Measurements from ENCODE around the gene GSE1. TPM values are rescaled to one million over a fixed set of nuclear protein-coding genes. Genes with fewer than 3 reads are reported as not detected.
A peak's percentile ranks its signal among the peaks of the same experiment; 100 is the strongest.

GSE1 gene
- total and polyA plus RNA-seq, 9 of the 15 experiments (the other 6 are each of a cell fraction or from before 2014, with no cell fraction given) = 12.2 to 244 (median 57.9) TPM

GRCh38 chr16:85601730-85602401, 11.3 kb upstream of the GSE1 start:
- peak; percentile 61 to 76 (median 65) for DNase-seq (ENCODE audit: extremely low read depth in 1 of 4, low spot score in 3 of 4)
- BruUV-seq (replicated peaks) = TSS peak; percentile 12
- H2AFZ ChIP-seq (ENCODE audit: low read depth, low read length) = no peak overlapping the region
- in situ Hi-C loops (cut with MboI) (no loop called here), intact Hi-C loops (cut with micrococcal nuclease) (no loop called here)
- H3K9me1 ChIP-seq (ENCODE audit: control insufficient read depth, insufficient read depth, low read length) = peaks cover 27% of the 10 kb centered on the region
- H3K9me3 ChIP-seq (replicated peaks; ENCODE audit: control insufficient read depth, insufficient read depth, low read depth, low read length) = peaks cover 2% of the 10 kb centered on the region; the same call in 1 of the 2 replicates
- peaks cover 64% of the 10 kb centered on the region for H3K36me3 ChIP-seq (ENCODE audit: control insufficient read depth, insufficient read depth, low read length)
- peaks cover 98% of the 10 kb centered on the region for H3K79me2 ChIP-seq (ENCODE audit: control insufficient read depth, insufficient read depth, low read length)
- H3K27me3 ChIP-seq (ENCODE audit: control insufficient read depth in 2 of 2, insufficient read depth in 2 of 2, low read length in 2 of 2) = no peaks in the 10 kb centered on the region
- H3K4me1 ChIP-seq (replicated peaks in 1 of 2; ENCODE audit: control insufficient read depth in 2 of 2, insufficient read depth in 2 of 2, low read length in 2 of 2) = peaks cover 74 to 78% of the 10 kb centered on the region in 2 experiments
- H3K9ac ChIP-seq (ENCODE audit: insufficient read depth in 1 of 2, low read depth in 2 of 2, low read length in 2 of 2) = peak overlapping the region; percentile 40 to 90; a peak in 3 of 4 replicates
- ChIA-PET CTCF (ENCODE audit: low intra/inter-chr PET ratio) (no interaction called here), POLR2A (interaction anchor here (0.6 to 2.3 kb wide), 10 partner anchors 9 to 175 kb away, joined by 3 to 14 read pairs (median 4); partner anchors contain the start of gene GSE1)
- peaks cover 88% of the 10 kb centered on the region for H4K20me1 ChIP-seq (replicated peaks; ENCODE audit: control insufficient read depth, insufficient read depth, low read length)
- WGBS (ENCODE audit: insufficient coverage, low coverage, missing lambda C conversion rate) = 7% methylated on average over 28 of the region's 30 CpGs
- H3K27ac ChIP-seq (ENCODE audit: extremely low read depth, low read depth, low read length) = peak overlapping the region; percentile 76
- peak; percentile 94 for FAIRE-seq
- no peak overlapping the region for H3K4me3 ChIP-seq
- peak overlapping the region; percentile 66 for H3K4me2 ChIP-seq (ENCODE audit: insufficient read depth, low read length)
- peak; percentile 69 for ATAC-seq
- TF ChIP-seq JUND (IDR thresholded peaks at IDR 0.05; ENCODE audit: borderline replicate concordance, low read depth, low read length) (no peak), JUND (tag; IDR thresholded peaks at IDR 0.05; ENCODE audit: borderline replicate concordance, low read depth, low read length) (peak; percentile 47; the same call in 1 of the 3 replicates), DPF2 (IDR thresholded peaks at IDR 0.05) (peak; percentile 59; the same call in 1 of the 2 replicates), ZNF57 (CRISPR knock-in tag; IDR thresholded peaks at IDR 0.05) (no peak), ATF1 (CRISPR knock-in tag; IDR thresholded peaks at IDR 0.05) (no peak), ATF1 (tag; IDR thresholded peaks at IDR 0.05) (peak; percentile 18; the same call in 1 of the 2 replicates), RCOR1 (IDR thresholded peaks at IDR 0.05; ENCODE audit: borderline replicate concordance in 1 of 2, low read depth in 2 of 2, low read length in 2 of 2) (0 out of 4 replicates have a peak, but pooled peaks of 1 of the 2 experiments have one; percentile 24), L3MBTL2 (IDR thresholded peaks at IDR 0.05) (peak; percentile 91), FOXP4 (CRISPR knock-in tag; IDR thresholded peaks at IDR 0.05; ENCODE audit: borderline replicate concordance) (0 out of 2 replicates have a peak, but pooled peaks have one; percentile 60), CBFA2T3 (IDR thresholded peaks at IDR 0.05) (0 out of 2 replicates have a peak, but pooled peaks have one; percentile 36), ZBTB7A (IDR thresholded peaks at IDR 0.05; ENCODE audit: borderline replicate concordance, control insufficient read depth, low read depth, low read length) (0 out of 2 replicates have a peak, but pooled peaks have one; percentile 46), NR0B1 (IDR thresholded peaks at IDR 0.05; ENCODE audit: partially characterized antibody) (no peak), NEUROD1 (IDR thresholded peaks at IDR 0.05; ENCODE audit: borderline replicate concordance, low read depth, low read length, partially characterized antibody) (peak; percentile 17), MECOM (CRISPR knock-in tag; IDR thresholded peaks at IDR 0.05) (peak; percentile 63; the same call in 1 of the 2 replicates), ZNF165 (CRISPR knock-in tag; IDR thresholded peaks at IDR 0.05; ENCODE audit: borderline replicate concordance) (no peak), POLR2AphosphoS5 (IDR thresholded peaks at IDR 0.05; ENCODE audit: control insufficient read depth, insufficient read depth, low read depth, low read length) (0 out of 2 replicates have a peak, but pooled peaks have one; percentile 17), ESRRB (CRISPR knock-in tag; IDR thresholded peaks at IDR 0.05; ENCODE audit: borderline replicate concordance) (no peak), MAZ (CRISPR knock-in tag; conservative IDR thresholded peaks at IDR 0.05 in 1 of 2, IDR thresholded peaks at IDR 0.05 in 1 of 2) (peak; percentile 63 to 68), HDAC8 (tag; IDR thresholded peaks at IDR 0.05) (no peak), MAFK (IDR thresholded peaks at IDR 0.05; ENCODE audit: low read length) (no peak)
